M059J (cell line): ENCODE data around the gene DOCK2. TPM values are rescaled to one million over a fixed set of nuclear protein-coding genes. Genes with fewer than 3 reads are reported as not detected.

Experiments used
- DNase-seq: peaks from one replicate; pipeline ENCODE4 v3.0.0-alpha.2; 2012; ENCODE audit warnings: low read depth
- total RNA-seq: library from RNA; depleted of rRNA; stranded (reverse); fragments of >200 nt; shearing (Covaris generic); gene quantifications from 2 replicates; pipeline ENCODE4 v1.2.3, GENCODE V29; 2014

DOCK2 gene
- total RNA-seq, 1 experiment from 2014 or later: 45.9 TPM

DNA sequence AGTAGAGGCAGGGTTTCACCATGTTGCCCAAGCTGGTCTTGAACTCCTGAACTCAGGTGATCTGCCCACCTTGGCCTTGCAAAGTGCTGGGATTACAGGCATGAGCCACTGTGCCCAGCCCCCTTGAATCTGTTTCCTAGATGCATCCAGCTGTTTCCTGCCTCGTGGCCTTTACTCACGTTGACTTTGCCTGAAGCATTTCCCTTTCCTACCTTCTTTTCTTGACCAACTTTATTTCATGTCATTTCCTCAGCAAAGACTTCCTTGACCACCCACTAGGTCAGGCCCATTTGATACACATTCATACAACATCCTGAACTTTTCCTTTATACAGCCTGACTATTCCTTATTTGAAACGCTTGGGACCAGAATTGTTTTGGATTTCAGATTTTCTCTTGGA is 51.0 kb downstream of the DOCK2 start:
- no peak for DNase-seq

DNA sequence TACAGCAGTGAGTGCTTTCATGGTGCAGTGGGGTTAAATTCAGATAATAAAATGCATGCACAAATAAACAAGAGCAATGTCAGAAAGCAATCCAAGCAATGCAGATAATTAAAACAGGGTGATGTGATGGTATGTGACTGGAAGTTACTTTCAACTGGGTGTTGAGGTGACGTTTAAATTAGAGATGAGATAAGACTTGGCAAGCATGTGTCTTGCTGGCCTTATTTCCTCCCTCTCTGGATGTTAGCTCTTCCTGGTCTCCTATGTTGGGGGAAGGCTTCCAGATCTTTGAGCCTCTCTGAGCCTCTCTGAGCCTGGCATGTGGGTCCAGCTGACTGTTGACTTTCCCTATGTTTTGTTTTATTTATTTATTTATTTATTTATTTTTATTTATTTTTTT is 54.4 kb downstream of the DOCK2 start:
- peak; percentile 36 for DNase-seq

DNA sequence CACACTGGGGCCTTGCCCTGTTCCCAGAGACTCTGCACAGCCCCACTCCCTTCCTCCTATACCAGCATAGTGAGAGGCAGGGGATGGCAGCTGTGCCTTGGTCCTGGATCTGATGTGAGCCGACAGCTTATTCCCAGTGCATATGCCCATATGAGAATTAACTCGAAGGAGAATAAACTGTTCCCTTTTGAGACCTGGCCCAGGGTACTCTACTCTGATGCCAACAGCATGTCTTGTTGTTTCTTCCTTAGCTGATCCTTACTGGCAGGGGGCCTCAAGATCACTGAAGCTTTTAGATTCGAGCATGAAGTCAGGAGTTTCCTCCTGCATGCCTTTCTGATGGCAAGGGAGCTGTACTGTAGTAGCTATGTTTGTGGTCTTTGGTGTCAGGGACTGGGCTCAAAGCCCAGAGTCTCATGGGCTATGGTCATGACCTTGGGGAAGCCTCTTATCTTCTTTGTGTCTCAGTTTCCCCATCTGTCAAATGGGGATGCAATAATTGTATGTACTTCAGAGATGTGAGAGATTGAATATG is 57.1 kb downstream of the DOCK2 start:
- peak; percentile 59 for DNase-seq

DNA sequence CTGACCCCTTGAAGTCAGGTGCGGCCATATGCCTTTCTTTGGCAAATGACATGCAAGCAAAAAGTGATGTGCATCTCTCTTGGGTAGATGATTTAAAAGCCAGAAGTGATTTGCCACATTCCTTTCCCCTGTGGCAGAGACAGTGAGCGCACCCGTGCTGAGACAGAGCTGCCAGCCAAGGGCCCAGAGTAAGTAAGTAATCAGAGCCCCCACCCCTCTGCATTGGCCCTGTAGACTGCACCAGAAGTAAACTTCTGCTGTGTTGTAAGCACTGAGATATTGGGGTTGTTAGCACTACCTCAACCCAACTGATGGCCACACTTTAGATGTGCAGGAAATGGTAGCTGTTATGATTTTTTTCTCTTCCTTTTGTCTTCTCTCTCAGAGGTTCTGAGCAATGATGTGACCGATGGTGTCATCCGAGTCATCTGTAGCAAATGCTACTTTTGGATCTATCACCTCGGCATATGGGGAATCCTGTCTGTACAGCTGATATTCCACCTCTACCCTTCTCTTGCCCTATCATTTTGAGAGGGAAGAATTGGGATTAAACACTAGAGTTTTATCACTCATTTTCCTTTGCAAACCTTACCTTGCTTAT is 58.0 kb downstream of the DOCK2 start:
- DNase-seq: peak; percentile 84

DNA sequence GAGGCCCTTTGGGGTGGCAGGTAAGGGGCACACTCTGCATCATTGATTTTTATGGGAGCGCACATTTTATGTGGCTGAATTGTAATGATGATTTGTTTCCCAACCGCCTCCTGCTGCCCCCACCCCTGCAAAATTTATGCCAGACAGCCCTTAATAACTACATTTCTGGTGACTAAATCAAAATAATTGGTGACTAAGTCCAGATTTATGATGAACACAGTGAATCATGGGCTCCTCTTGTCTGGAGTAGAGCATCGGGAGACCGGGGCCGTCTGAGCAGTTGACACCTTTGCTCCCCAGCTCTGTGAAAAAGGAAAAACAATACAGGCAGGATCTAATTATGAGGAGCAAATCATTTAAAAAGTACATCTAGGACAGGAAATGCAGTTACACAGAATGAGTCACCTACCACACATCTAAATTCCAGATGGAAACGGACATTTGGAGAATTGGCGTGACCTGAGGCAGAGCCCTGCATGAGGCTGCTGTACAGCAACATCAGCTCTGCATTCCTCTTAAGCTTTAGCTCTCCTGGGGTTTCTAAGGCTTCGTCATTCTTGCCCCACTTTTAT is 58.9 kb downstream of the DOCK2 start:
- peak; percentile 99 for DNase-seq

DNA sequence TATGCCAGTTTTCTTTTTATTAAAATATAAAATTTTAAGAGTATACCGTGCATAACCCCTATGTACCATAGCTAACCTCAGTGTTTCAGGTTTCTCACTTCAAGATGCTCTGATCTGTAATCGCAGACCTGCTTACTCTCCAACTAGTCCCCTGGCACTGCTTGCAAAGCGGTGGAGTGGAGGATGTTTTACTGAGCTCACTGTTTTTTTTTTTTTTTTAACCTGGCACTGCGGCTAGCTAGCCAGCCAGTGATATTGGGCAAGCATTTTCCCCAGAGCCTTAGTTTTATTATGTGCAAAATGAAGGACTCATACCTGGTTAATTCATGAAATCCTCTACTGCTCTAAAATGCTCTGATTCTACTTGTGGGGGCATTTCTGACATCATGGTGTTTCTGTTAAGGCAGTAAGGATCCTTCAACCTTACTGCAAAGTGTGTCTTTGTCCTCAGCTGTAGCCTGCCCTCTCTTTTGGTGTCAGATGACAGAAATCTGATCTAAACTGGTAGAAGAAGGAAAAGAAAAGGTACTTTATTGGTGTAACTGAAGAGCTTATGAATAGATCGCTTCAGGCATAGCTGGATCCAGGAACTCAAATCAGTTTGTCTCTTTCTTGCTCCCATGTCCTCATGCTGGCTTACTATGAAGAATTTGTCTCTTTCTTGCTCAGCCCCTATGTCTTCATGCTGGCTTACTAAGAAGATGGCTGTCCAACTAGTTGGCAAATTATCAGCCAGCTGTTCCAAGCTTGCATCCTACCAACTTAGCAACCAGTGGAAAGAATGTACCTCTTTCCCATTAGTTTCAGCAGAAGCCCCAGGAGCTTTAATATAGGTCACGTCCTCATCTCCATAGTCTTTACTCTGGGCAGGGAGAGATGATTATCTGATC is 59.8 kb downstream of the DOCK2 start:
- DNase-seq: peak; percentile 85

DNA sequence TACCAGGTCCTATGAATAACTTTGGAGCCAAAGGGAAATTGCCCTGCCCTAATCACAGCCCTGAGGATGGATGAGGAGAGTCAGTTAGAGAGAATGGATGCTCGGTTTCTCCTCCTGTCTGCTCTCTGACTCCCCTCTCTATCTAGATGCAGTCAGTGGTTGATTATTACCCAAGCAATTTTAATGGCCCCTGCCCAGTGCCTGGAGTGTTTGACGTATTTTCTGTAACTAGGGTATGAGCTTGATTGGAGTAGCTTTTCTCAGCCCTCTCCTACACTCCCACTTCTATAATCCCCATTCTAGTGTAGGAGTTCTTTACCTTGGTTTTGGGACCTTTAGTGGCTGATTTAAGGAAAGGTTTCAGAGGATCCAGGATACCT is 60.4 kb downstream of the DOCK2 start:
- DNase-seq: no peak

DNA sequence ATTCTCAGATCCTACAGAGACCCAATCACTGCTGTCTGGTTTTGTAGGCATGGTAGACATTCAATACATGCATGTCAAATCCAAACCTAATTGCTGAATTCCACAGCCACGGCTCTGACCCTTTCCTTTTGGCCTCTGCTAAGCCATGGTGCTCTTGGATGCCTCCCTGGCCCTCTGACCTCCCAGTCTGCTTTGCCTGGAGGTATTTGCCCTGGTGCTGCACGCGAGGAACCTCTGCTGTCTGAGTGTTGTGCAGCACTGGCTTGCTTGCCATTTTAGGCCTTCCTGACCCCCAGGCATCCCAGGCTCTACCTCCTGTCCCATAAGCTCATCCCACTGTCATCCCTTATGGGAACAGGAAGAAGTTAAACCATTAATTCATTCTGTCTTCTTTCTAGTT is 60.9 kb downstream of the DOCK2 start:
- peak; percentile 58 for DNase-seq

DNA sequence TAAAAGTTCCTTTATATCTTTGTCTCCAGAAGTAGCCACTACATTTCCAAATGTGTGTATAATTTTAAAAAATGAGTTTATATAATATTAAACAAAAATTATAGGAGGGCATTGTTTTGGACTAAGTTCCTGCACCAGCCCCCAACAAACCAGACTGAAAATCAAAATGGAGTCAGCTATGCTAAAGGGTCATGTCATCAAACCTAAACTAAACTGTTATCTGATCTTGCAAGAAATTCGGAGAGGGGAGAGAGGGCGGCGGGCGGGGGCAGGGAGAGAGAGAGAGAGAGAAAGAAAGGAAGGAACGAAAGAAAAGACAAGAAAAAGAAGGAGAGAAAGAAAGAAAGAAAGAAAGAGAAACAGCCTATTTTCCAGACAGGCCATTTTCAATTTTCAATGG is 63.5 kb downstream of the DOCK2 start:
- DNase-seq: no peak

DNA sequence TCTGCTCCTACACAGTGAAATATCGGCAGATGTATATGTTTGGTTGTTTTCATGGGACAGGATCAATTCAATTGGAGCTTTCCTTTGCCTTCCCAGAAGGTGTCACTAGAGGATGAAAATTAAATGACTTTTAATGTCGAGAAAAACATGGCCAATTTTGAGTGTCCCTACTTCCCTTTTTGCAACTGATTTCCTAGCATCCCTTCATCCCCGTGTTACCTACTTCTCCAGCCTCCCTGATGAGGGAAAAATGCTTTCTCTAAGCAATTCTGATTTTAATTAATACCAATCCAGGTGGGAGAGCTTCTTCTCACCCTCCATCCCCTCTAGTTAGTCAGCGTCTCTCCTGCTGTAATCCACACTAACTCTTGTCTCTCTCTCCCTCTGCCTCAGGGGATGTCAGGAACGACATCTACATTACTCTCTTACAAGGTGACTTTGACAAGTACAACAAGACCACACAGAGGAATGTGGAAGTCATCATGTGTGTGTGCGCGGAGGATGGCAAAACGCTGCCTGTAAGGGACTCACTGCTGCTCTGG is 64.9 kb downstream of the DOCK2 start:
- DNase-seq: peak; percentile 67

DNA sequence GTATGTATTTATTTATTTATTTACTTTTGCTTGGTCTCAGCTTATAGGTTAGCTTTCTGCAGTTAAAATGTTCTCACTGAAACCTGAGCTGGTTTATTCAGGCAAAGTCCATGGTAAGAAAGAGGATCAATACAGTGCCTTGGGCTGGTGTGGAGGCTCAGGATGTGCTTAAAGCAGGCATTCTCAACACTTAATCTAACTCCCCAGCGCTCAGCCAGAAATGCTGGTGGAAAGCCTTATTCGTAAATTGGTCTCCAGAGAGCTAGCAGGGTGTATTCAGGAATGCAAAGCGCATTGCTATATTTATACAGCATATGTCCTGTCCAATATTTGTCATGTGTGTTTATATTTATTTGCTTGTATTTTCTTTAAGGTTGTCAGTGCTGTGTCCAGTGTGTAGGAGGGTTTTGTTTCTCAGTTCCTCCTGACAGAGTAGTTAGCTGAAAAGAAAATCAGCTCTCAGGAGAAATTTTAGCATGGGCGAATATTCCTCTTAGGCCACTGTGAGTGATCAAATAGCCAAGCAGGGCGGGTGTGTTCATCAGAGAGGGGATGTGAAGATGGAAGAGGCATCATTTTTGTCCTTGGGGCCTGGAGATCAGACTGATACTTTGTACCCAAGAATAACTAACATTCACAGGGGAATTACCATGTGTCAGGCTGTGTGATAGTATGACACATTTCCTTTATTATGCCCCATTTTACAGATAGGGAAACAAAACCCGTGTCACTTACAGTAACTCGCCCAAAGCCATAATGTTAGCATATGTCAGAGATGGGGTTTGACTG is 65.8 kb downstream of the DOCK2 start:
- peak; percentile 12 for DNase-seq

DNA sequence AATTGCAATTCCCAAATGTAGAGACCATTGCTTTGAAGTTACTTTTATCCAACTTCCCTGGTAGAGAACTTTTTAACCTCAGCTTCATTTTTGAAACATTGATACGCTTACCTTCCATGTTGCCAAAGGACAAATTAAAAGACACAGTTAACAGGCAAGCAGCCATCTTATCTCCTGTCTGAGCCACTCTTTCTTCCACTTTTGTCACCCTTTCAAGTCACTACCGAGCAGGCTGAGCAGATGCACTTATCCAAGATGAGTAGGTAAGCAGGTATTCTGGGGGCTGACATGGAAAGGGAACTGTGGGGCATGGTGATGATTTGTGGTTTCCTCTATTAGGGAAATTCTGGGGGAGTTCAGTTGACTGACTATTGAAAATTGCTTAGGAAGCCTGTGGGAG is 66.7 kb downstream of the DOCK2 start:
- DNase-seq: peak; percentile 50

DNA sequence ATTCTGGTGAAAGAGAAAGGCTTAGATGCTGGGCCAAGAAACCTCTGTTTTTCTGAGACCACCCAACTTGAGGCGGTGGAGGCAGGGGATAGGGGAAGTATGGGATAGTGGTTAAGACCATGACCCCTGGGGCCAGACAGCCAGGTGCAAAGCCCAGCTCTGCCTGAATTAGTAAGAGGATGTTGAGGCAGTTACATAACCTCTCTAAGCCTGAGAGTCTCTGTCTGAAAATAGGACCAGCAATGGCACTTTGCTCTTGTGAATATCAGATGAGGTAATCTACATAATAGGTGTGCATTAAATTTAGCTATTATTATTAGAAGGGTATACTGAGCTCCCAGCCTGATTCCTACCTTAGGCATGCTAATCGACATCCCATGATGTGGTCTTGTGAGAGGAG is 68.2 kb downstream of the DOCK2 start:
- DNase-seq: no peak

DNA sequence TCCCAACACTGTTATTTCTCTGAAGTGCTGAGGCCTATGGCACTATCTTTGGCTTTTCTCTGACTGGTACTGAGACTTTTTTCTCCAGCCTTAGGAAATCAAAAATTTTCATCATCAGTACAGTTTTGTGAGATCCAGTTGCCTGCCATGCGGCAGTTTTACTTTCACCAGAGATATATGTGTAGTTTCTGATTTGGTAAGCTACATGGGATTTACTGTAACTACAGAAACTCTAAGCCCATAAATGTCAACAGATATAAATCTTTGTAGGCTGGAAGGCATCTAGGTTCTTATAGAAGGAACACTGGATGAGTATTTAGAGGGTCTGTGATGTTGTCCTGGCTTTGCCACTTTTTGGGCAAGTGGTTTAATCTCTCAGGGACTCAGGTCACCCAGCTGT is 69.0 kb downstream of the DOCK2 start:
- DNase-seq: peak; percentile 35

DNA sequence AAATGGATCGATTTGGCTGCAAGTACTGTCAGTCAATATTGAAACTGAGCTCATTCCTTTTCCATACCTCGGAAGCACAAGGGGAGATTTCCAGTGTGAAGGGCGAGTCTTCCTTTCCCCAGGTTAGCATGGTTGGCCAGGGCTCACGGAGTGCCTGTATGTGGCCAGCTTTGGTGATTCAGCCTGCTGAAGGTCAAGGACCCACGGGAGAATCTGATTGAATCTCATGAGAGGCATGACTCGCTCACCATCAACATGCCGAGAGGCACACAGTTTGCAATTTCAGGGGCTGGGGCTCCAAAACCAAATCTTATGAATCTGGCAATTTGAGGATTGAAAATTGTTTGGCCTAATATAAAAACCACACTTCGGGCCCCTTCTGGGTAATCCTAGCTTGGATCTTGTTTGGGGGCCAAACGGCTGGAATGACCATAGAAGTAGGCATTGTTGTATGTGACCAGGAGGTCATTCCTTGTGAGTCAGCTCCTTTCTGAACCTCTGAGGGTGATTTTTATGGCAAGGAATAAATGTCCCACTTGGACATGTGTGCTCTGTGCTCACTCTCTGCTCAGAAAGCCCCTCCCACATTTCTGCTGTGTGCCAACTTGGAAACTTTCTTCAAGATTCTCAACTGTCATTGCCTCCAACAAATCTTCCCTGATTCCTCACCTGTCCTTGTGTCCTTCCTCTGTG is 69.8 kb downstream of the DOCK2 start:
- peak; percentile 93 for DNase-seq

DNA sequence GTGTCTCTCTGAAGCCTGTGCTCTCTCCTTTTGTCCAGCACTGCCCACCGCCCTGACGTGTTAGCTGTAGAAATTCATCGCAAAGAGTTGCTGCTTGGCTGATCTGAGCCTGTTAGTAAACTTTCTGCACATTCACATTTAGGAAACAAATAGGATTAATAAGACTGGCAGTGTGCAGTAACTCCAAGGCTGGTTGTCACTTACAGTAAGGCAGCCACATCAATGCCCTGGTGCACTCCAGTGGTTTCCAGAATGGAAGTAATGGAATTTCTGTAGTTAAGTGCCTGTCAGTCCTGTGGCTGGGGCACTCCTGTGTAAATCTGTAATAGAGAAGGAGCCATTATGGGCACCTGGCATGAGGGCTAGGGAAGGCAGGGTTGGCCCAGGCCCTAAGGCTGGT is 70.6 kb downstream of the DOCK2 start:
- DNase-seq: peak; percentile 36

DNA sequence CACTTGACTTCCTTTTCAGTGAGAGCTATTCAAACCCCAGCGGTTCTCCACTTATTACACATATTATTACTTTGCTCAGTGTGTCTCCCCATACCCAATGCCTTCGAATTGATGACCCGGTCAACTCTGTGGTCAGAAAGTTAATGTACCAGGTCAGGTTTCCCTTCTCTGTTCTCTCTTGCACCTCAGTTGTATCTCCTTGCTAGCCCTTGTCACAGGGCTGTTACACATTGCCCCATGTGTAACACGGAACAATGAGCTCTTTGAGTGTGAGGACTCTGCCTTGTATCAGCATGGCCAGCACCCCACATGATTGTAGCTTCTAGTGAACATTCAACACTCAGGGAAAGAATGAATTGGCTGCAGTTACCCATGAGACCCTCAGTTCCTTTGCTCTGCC is 73.6 kb downstream of the DOCK2 start:
- DNase-seq: no peak

DNA sequence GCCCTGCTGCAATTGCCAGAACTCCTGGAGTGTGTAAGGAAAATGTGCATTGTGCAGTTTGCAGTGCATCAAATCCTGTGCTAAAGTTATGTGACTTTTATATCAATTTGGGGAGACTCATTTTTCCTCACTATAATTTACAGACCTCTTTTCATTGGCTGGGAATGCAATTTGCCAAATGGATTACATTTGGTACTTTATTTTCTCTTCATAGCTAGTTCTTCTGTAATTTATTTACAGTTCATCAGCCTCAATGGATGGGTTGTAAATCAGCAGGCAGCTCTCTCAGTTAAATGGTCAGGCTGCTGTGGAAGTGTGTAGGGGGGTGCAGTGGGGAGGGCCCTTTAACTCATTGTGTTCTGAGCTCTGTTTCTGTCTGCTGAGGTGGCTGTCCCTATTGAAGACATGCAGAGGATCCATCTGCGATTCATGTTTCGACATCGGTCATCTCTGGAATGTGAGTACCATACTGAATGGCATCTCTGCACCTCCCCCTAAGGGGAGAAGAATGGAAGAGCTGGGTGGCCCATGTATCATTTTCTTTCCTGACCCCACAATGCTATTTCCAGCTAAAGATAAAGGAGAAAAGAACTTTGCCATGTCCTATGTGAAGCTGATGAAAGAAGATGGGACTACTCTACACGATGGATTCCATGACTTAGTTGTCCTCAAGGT is 74.6 kb downstream of the DOCK2 start:
- DNase-seq: no peak

DNA sequence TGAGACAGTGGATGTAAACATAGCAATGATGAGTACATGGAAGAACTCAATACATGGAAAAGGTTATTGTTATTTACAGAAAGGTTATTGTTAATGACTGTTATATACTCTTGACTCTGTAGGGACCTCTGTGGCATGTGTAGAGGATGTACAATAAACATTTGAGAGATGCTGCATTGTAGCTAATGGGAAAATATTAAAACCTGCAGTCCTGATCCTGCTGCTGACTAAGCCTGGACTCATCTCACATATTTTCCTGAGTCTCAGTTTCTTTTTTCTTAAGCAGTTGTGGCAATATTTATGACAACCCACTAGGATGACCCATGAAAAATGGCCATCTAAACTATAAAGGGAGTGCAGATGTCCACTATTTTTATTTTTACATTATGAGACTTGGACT is 75.4 kb downstream of the DOCK2 start:
- no peak for DNase-seq

DNA sequence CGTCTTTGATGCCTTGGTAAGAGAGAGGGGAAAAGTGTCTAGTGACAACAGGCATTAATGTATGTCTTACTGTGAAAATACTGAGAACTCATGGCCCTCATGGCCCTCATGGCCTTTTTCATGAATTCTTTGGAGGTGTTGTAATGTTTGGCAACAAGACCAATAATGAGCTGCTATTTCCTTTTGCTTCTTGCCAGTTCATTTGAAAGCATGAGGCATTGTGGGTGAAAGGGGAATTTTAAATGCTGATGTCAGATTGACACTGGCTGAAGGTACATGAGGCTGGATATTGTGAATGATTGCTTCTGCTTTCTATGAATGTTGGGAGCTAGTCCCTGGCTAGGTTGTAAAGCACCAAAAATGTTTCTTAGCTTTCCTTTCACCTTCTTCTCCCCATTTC is 79.2 kb downstream of the DOCK2 start:
- DNase-seq: peak; percentile 84

DNA sequence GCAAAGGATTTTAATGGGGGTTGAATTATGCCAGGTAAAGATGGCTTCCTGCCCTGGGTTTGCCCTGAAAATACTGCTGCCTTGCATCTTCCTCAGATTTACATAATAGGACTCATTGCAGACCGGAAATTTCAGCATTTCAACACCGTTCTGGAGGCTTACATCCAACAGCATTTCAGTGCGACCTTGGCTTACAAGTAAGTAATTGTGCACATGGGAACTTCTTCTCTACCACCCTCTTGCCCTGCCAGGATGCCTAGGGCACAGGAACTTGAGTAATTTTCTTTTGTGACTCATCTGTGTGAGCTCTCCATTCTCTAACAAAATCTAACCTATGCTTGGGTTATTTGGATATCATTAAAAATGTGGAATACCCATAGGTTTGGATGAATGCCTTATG is 80.2 kb downstream of the DOCK2 start:
- peak; percentile 98 for DNase-seq
